ENCODE data around the gene ELK4.

Gene ELK4

GRCh38 chr1:205667909-205668643, 36.3 kb upstream of the ELK4 start:
- no peak for TF ChIP-seq EP300 (IDR thresholded peaks at IDR 0.05; ENCODE audit: borderline replicate concordance)
- TF ChIP-seq TAF1 (IDR thresholded peaks at IDR 0.05; ENCODE audit: low read depth), result no peak
- no peak for TF ChIP-seq CEBPB (IDR thresholded peaks at IDR 0.05)
- no peak for TF ChIP-seq TEAD4 (IDR thresholded peaks at IDR 0.05)

GRCh38 chr1:205666372-205667166, 34.8 kb upstream of the ELK4 start:
- no peak for TF ChIP-seq EP300 (IDR thresholded peaks at IDR 0.05; ENCODE audit: borderline replicate concordance)
- TF ChIP-seq NFIC (IDR thresholded peaks at IDR 0.05), result no peak
- TF ChIP-seq RAD21 (IDR thresholded peaks at IDR 0.05; ENCODE audit: low read depth), result no peak
- no peak for TF ChIP-seq TCF12 (IDR thresholded peaks at IDR 0.05; ENCODE audit: low read depth)
- TF ChIP-seq REST (IDR thresholded peaks at IDR 0.05; ENCODE audit: low read depth), result no peak
- TF ChIP-seq ZBTB7A (IDR thresholded peaks at IDR 0.05; ENCODE audit: low read depth), result no peak
- TF ChIP-seq YY1 (IDR thresholded peaks at IDR 0.05; ENCODE audit: low read depth), result no peak
- TF ChIP-seq CREB1 (IDR thresholded peaks at IDR 0.05; ENCODE audit: low read depth), result no peak
- no peak for TF ChIP-seq USF1 (IDR thresholded peaks at IDR 0.05)

GRCh38 chr1:205665201-205666045, 33.6 kb upstream of the ELK4 start:
- TF ChIP-seq TEAD4 (IDR thresholded peaks at IDR 0.05) (no peak), USF1 (IDR thresholded peaks at IDR 0.05) (no peak), RAD21 (IDR thresholded peaks at IDR 0.05; ENCODE audit: low read depth) (no peak), FOXM1 (IDR thresholded peaks at IDR 0.05; ENCODE audit: borderline replicate concordance, low read depth) (no peak), CREB1 (IDR thresholded peaks at IDR 0.05; ENCODE audit: low read depth) (no peak), TAF1 (IDR thresholded peaks at IDR 0.05; ENCODE audit: low read depth) (no peak), NFIC (IDR thresholded peaks at IDR 0.05) (no peak), ZBTB7A (IDR thresholded peaks at IDR 0.05; ENCODE audit: low read depth) (no peak), TCF12 (IDR thresholded peaks at IDR 0.05; ENCODE audit: low read depth) (no peak), EP300 (IDR thresholded peaks at IDR 0.05; ENCODE audit: borderline replicate concordance) (no peak), MAX (IDR thresholded peaks at IDR 0.05) (no peak), EGR1 (IDR thresholded peaks at IDR 0.05) (no peak)

GRCh38 chr1:205664399-205665017, 32.7 kb upstream of the ELK4 start:
- no peak for TF ChIP-seq CREB1 (IDR thresholded peaks at IDR 0.05; ENCODE audit: low read depth)
- TF ChIP-seq FOXM1 (IDR thresholded peaks at IDR 0.05; ENCODE audit: borderline replicate concordance, low read depth), result no peak
- no peak for TF ChIP-seq EP300 (IDR thresholded peaks at IDR 0.05; ENCODE audit: borderline replicate concordance)

- TF ChIP-seq FOXM1 (IDR thresholded peaks at IDR 0.05; ENCODE audit: borderline replicate concordance, low read depth) (no peak), YY1 (IDR thresholded peaks at IDR 0.05; ENCODE audit: low read depth) (no peak), REST (IDR thresholded peaks at IDR 0.05; ENCODE audit: low read depth) (no peak), CREB1 (IDR thresholded peaks at IDR 0.05; ENCODE audit: low read depth) (no peak), TEAD4 (IDR thresholded peaks at IDR 0.05) (no peak), ZBTB7A (IDR thresholded peaks at IDR 0.05; ENCODE audit: low read depth) (no peak), NFIC (IDR thresholded peaks at IDR 0.05) (no peak), EP300 (IDR thresholded peaks at IDR 0.05; ENCODE audit: borderline replicate concordance) (no peak), RAD21 (IDR thresholded peaks at IDR 0.05; ENCODE audit: low read depth) (no peak), MAX (IDR thresholded peaks at IDR 0.05) (no peak), EGR1 (IDR thresholded peaks at IDR 0.05) (no peak), TCF12 (IDR thresholded peaks at IDR 0.05; ENCODE audit: low read depth) (no peak), TAF1 (IDR thresholded peaks at IDR 0.05; ENCODE audit: low read depth) (no peak)
These were observed 31.6 kb upstream of the ELK4 start for GRCh38 chr1:205663286-205663936.

All from Ishikawa (cell line).